ENCODE results near the gene DUSP5. TPM values are rescaled to one million over a fixed set of nuclear protein-coding genes. Genes with fewer than 3 reads are reported as not detected.
A peak's percentile ranks its signal among the peaks of the same experiment; 100 is the strongest.

Gene DUSP5
- total RNA-seq, 1 experiment from 2014 or later = 30.1 TPM

- CTCF ChIA-PET = no interaction called here
- POLR2A ChIA-PET = interaction anchor here (0.7 kb wide), 1 partner anchor 17 kb away, joined by 4 read pairs; no protein-coding TSS in a partner anchor
- no peak overlapping the region for H3K4me3 ChIP-seq (ENCODE audit: low read depth in 2 of 2, low read length in 2 of 2)
- H3K27me3 ChIP-seq (ENCODE audit: control insufficient read depth, insufficient read depth, low read length) = no peaks in the 10 kb centered on the region
- TF ChIP-seq POLR2AphosphoS5 (IDR thresholded peaks at IDR 0.05; ENCODE audit: low read depth, low read length) (no peak), TCF7L2 (IDR thresholded peaks at IDR 0.05; ENCODE audit: low read depth, low read length) (peak; percentile 25; the same call in 1 of the 2 replicates), SIN3A (IDR thresholded peaks at IDR 0.05; ENCODE audit: borderline replicate concordance, insufficient read depth, low read depth, low read length) (no peak)
- no TSS peak for BruUV-seq (replicated peaks)
- in situ Hi-C loops (cut with HindIII; ENCODE audit: low pct_unique_long_range_greater_than_20kb, low sequenced_read_pairs) = no loop called here
- no peak overlapping the region for H3K27ac ChIP-seq (ENCODE audit: low read length)
- no peaks in the 10 kb centered on the region for H3K4me1 ChIP-seq (ENCODE audit: control insufficient read depth, insufficient read depth, low read length)
- no peak for DNase-seq (ENCODE audit: low read depth, low spot score)
- ATAC-seq = peak; percentile 35; the same call in 1 of the 2 replicates
- intact Hi-C loops (cut with micrococcal nuclease; ENCODE audit: unreplicated experiment) = no loop called here
- H3K36me3 ChIP-seq (ENCODE audit: control insufficient read depth, insufficient read depth, low read length) = no peaks in the 10 kb centered on the region
- H3K9me3 ChIP-seq (ENCODE audit: control insufficient read depth, insufficient read depth, low read depth, low read length) = no peaks in the 10 kb centered on the region
Observed at GRCh38 chr10:110481919-110482318, 15.8 kb upstream of the DUSP5 start.

- no peak for DNase-seq (ENCODE audit: low read depth, low spot score)
Observed at GRCh38 chr10:110483633-110484032, 14.1 kb upstream of the DUSP5 start.

More at GRCh38 chr10:110483633-110484032, 14.1 kb upstream of the DUSP5 start:
- intact Hi-C loops (cut with micrococcal nuclease; ENCODE audit: unreplicated experiment) = no loop called here
- H3K36me3 ChIP-seq (ENCODE audit: control insufficient read depth, insufficient read depth, low read length) = no peaks in the 10 kb centered on the region
- CTCF ChIA-PET = no interaction called here
- in situ Hi-C loops (cut with HindIII; ENCODE audit: low pct_unique_long_range_greater_than_20kb, low sequenced_read_pairs) = no loop called here
- no peaks in the 10 kb centered on the region for H3K9me3 ChIP-seq (ENCODE audit: control insufficient read depth, insufficient read depth, low read depth, low read length)
- no peak overlapping the region for H3K27ac ChIP-seq (ENCODE audit: low read length)
- BruUV-seq (replicated peaks) = no TSS peak
- ATAC-seq = peak; percentile 66
- H3K27me3 ChIP-seq (ENCODE audit: control insufficient read depth, insufficient read depth, low read length) = no peaks in the 10 kb centered on the region
- peaks cover 11% of the 10 kb centered on the region for H3K4me1 ChIP-seq (ENCODE audit: control insufficient read depth, insufficient read depth, low read length)
- peak; percentile 96 for TF ChIP-seq TCF7L2 (IDR thresholded peaks at IDR 0.05; ENCODE audit: low read depth, low read length)
- TF ChIP-seq SIN3A (IDR thresholded peaks at IDR 0.05; ENCODE audit: borderline replicate concordance, insufficient read depth, low read depth, low read length) = no peak
- no peak for TF ChIP-seq POLR2AphosphoS5 (IDR thresholded peaks at IDR 0.05; ENCODE audit: low read depth, low read length)
- no peak for TF ChIP-seq REST (IDR thresholded peaks at IDR 0.05; ENCODE audit: insufficient read depth in 1 of 2, low read depth in 2 of 2, low read length in 1 of 2)
- TF ChIP-seq CTCF (IDR thresholded peaks at IDR 0.05) = no peak
- no peak overlapping the region for H3K4me3 ChIP-seq (ENCODE audit: low read depth in 2 of 2, low read length in 2 of 2)
- POLR2A ChIA-PET = interaction anchor here (0.6 kb wide), 1 partner anchor 228 kb away, joined by 3 read pairs; no protein-coding TSS in a partner anchor
